ENCODE measurements around the gene POLR2E.
A peak's percentile ranks its signal among the peaks of the same experiment; 100 is the strongest.
"Not testable (repeated sequence)": the region's sequence is repeated elsewhere in the genome, so short reads cannot be mapped to it uniquely, and the experiment has no call there.

The POLR2E gene

GRCh38 chr19:1118999-1119398 lies 23.8 kb upstream of the POLR2E start:
- Histone ChIP-seq H3K27me3 (ENCODE audit: insufficient read depth, poor library complexity, severe bottlenecking) (no peaks in the 10 kb centered on the region), H3K36me3 (ENCODE audit: low read depth) (peaks cover 91% of the 10 kb centered on the region), H3K4me1 (ENCODE audit: insufficient read depth, poor library complexity, severe bottlenecking) (no peaks in the 10 kb centered on the region), H3K27ac (ENCODE audit: poor library complexity, severe bottlenecking) (no peak overlapping the region), H3K9me3 (ENCODE audit: severe bottlenecking) (no peaks in the 10 kb centered on the region), H3K4me3 (ENCODE audit: severe bottlenecking) (no peak overlapping the region)
- ATAC-seq (ENCODE audit: low read depth) (no peak), DNase-seq (ENCODE audit: low spot score) (peak; percentile 60)
- no peak for TF ChIP-seq CTCF (IDR thresholded peaks at IDR 0.05; ENCODE audit: poor library complexity, severe bottlenecking)

- Histone ChIP-seq H3K9me3 (ENCODE audit: severe bottlenecking) (no peaks in the 10 kb centered on the region), H3K27me3 (ENCODE audit: insufficient read depth, poor library complexity, severe bottlenecking) (no peaks in the 10 kb centered on the region), H3K27ac (ENCODE audit: poor library complexity, severe bottlenecking) (no peak overlapping the region), H3K4me1 (ENCODE audit: insufficient read depth, poor library complexity, severe bottlenecking) (no peaks in the 10 kb centered on the region), H3K36me3 (ENCODE audit: low read depth) (peaks cover 88% of the 10 kb centered on the region), H3K4me3 (ENCODE audit: severe bottlenecking) (no peak overlapping the region)
- peak; percentile 50 for DNase-seq (ENCODE audit: low spot score)
- no peak for TF ChIP-seq CTCF (IDR thresholded peaks at IDR 0.05; ENCODE audit: poor library complexity, severe bottlenecking)
- no peak for ATAC-seq (ENCODE audit: low read depth)
Measured at GRCh38 chr19:1117654-1118053, 22.5 kb upstream of the POLR2E start.

- no peak for ATAC-seq (ENCODE audit: low read depth)
- Histone ChIP-seq H3K4me1 (ENCODE audit: insufficient read depth, poor library complexity, severe bottlenecking) (no peaks in the 10 kb centered on the region), H3K4me3 (ENCODE audit: severe bottlenecking) (no peak overlapping the region), H3K27me3 (ENCODE audit: insufficient read depth, poor library complexity, severe bottlenecking) (no peaks in the 10 kb centered on the region), H3K36me3 (ENCODE audit: low read depth) (peaks cover 91% of the 10 kb centered on the region), H3K27ac (ENCODE audit: poor library complexity, severe bottlenecking) (no peak overlapping the region), H3K9me3 (ENCODE audit: severe bottlenecking) (no peaks in the 10 kb centered on the region)
- peak; percentile 60 for DNase-seq (ENCODE audit: low spot score)
- TF ChIP-seq CTCF (IDR thresholded peaks at IDR 0.05; ENCODE audit: poor library complexity, severe bottlenecking), result no peak
Measured at GRCh38 chr19:1116726-1117581, 21.8 kb upstream of the POLR2E start.

GRCh38 chr19:1115646-1116420 lies 20.7 kb upstream of the POLR2E start:
- H3K36me3 ChIP-seq (ENCODE audit: low read depth), result peaks cover 86% of the 10 kb centered on the region
- no peak overlapping the region for H3K27ac ChIP-seq (ENCODE audit: poor library complexity, severe bottlenecking)
- no peaks in the 10 kb centered on the region for H3K9me3 ChIP-seq (ENCODE audit: severe bottlenecking)
- no peaks in the 10 kb centered on the region for H3K27me3 ChIP-seq (ENCODE audit: insufficient read depth, poor library complexity, severe bottlenecking)
- peak; percentile 50 for DNase-seq (ENCODE audit: low spot score)
- ATAC-seq (ENCODE audit: low read depth), result no peak
- no peak for TF ChIP-seq CTCF (IDR thresholded peaks at IDR 0.05; ENCODE audit: poor library complexity, severe bottlenecking)
- H3K4me3 ChIP-seq (ENCODE audit: severe bottlenecking), result no peak overlapping the region
- H3K4me1 ChIP-seq (ENCODE audit: insufficient read depth, poor library complexity, severe bottlenecking), result no peaks in the 10 kb centered on the region

DNA sequence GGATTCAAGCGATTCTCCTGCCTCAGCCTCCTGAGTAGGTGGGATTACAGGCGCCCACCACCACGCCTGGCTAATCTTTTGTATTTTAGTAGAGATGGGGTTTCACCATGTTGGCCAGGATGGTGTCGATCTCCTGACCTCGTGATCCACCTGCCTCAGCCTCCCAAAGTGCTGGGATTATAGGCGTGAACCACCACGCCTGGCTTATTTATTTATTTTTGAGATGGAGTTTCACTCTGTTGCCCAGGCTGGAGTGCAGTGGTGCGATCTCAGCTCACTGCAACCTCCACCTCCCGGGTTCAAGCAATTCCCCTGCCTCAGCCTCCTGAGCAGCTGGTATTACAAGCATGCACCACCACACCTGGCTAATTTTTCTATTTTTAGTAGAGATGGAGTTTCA lies 19.6 kb upstream of the POLR2E start:
- H3K4me3 ChIP-seq (ENCODE audit: severe bottlenecking); H3K9me3 ChIP-seq (ENCODE audit: severe bottlenecking); H3K27ac ChIP-seq (ENCODE audit: poor library complexity, severe bottlenecking); DNase-seq (ENCODE audit: low spot score); H3K4me1 ChIP-seq (ENCODE audit: insufficient read depth, poor library complexity, severe bottlenecking); H3K27me3 ChIP-seq (ENCODE audit: insufficient read depth, poor library complexity, severe bottlenecking); ATAC-seq (ENCODE audit: low read depth): not testable (repeated sequence)
- peaks cover 84% of the 10 kb centered on the region for H3K36me3 ChIP-seq (ENCODE audit: low read depth)
